ENCODE measurements around the gene ST7.

Gene ST7, protein sequence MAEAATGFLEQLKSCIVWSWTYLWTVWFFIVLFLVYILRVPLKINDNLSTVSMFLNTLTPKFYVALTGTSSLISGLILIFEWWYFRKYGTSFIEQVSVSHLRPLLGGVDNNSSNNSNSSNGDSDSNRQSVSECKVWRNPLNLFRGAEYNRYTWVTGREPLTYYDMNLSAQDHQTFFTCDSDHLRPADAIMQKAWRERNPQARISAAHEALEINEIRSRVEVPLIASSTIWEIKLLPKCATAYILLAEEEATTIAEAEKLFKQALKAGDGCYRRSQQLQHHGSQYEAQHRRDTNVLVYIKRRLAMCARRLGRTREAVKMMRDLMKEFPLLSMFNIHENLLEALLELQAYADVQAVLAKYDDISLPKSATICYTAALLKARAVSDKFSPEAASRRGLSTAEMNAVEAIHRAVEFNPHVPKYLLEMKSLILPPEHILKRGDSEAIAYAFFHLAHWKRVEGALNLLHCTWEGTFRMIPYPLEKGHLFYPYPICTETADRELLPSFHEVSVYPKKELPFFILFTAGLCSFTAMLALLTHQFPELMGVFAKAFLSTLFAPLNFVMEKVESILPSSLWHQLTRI

DNA sequence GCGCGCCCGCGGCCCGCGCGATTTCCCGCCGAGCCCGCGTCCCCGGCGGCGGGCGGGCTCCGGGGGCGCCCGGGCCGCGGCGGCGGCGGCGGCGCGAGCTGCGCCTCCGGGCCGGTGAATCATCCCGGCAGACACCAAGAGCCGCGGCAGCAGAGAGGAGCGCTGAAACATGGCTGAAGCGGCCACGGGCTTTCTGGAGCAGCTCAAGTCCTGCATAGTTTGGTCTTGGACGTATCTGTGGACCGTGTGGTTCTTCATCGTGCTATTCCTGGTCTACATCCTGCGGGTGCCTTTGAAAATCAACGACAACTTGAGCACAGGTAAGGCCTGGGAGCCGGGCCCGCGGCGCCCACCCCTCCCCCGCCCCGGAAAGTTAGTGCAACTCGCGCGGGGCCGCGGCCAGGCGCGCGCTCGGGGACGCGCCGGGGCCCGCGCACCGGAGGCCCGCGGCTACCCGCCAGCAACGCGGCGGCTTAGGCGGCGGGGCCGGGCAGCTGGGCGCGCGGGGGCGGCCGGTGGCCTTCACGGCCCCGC, at the start of gene ST7:
ST7 (plus strand) TSS at position 130 of the 534 bp plus-strand sequence; CDS start at position 170, 40 bp downstream.
- TF ChIP-seq, protein P1, sequence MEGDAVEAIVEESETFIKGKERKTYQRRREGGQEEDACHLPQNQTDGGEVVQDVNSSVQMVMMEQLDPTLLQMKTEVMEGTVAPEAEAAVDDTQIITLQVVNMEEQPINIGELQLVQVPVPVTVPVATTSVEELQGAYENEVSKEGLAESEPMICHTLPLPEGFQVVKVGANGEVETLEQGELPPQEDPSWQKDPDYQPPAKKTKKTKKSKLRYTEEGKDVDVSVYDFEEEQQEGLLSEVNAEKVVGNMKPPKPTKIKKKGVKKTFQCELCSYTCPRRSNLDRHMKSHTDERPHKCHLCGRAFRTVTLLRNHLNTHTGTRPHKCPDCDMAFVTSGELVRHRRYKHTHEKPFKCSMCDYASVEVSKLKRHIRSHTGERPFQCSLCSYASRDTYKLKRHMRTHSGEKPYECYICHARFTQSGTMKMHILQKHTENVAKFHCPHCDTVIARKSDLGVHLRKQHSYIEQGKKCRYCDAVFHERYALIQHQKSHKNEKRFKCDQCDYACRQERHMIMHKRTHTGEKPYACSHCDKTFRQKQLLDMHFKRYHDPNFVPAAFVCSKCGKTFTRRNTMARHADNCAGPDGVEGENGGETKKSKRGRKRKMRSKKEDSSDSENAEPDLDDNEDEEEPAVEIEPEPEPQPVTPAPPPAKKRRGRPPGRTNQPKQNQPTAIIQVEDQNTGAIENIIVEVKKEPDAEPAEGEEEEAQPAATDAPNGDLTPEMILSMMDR (IDR thresholded peaks at IDR 0.05; ENCODE audit: unreplicated experiment in 3 of 3) = no peak
- peaks cover 37% of the 10 kb centered on the region for H3K4me1 Mint-ChIP-seq
- H3K9me3 Mint-ChIP-seq = no peaks in the 10 kb centered on the region

GRCh38 chr7:116906391-116906790, 46.9 kb upstream of the ST7 start:
- Mint-ChIP-seq H3K36me3 (ENCODE audit: low read depth) (peaks cover 72% of the 10 kb centered on the region), H3K4me1 (no peaks in the 10 kb centered on the region), H3K27me3 (ENCODE audit: low read depth) (no peaks in the 10 kb centered on the region), H3K4me3 (no peak overlapping the region), H3K27ac (no peak overlapping the region), H3K9me3 (peaks cover 1% of the 10 kb centered on the region)
- TF ChIP-seq, protein P1 (IDR thresholded peaks at IDR 0.05; ENCODE audit: unreplicated experiment in 3 of 3) = no peak

More for the DNA sequence above, at the start of gene ST7:
- no peaks in the 10 kb centered on the region for H3K27me3 Mint-ChIP-seq (ENCODE audit: low read depth)
- H3K36me3 Mint-ChIP-seq (ENCODE audit: low read depth) = no peaks in the 10 kb centered on the region
- peak within 1 kb of the TSS; percentile 97 to 98 (median 98) for H3K4me3 Mint-ChIP-seq
- peak within 1 kb of the TSS; percentile 98 to 100 (median 99) for H3K27ac Mint-ChIP-seq

GRCh38 chr7:116910383-116910782, 42.9 kb upstream of the ST7 start:
- H3K9me3 Mint-ChIP-seq = peaks cover 3% of the 10 kb centered on the region
- TF ChIP-seq, protein P1 (IDR thresholded peaks at IDR 0.05; ENCODE audit: unreplicated experiment in 3 of 3) = no peak
- H3K4me1 Mint-ChIP-seq = no peaks in the 10 kb centered on the region
- no peak overlapping the region for H3K27ac Mint-ChIP-seq
- no peaks in the 10 kb centered on the region for H3K27me3 Mint-ChIP-seq (ENCODE audit: low read depth)
- peaks cover 76% of the 10 kb centered on the region for H3K36me3 Mint-ChIP-seq (ENCODE audit: low read depth)
- H3K4me3 Mint-ChIP-seq = no peak overlapping the region

DNA sequence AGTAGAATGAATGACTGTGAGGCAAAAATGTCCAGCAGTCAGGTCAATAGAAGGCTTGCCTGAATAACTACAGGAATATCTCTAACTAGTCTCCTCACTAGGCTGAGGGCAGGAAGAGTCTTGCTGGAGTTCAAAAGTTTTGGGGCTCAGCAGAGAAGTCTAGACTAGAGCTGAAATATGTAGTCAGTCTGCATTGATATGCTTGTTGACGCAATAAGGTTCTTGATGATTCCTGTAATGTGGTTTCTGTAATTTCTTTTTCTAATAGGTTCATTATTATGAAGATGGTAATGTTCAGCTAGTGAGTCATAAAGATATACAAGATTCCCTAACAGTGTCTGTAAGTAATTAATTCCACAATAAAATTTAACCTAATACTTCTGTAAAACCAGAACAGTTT, 41.5 kb upstream of the ST7 start:
- Mint-ChIP-seq H3K27me3 (ENCODE audit: low read depth) (no peaks in the 10 kb centered on the region), H3K4me3 (no peak overlapping the region), H3K36me3 (ENCODE audit: low read depth) (peaks cover 73% of the 10 kb centered on the region), H3K9me3 (peaks cover 3% of the 10 kb centered on the region), H3K27ac (no peak overlapping the region), H3K4me1 (no peaks in the 10 kb centered on the region)
- TF ChIP-seq, protein P1 (IDR thresholded peaks at IDR 0.05; ENCODE audit: unreplicated experiment in 3 of 3) = no peak

DNA sequence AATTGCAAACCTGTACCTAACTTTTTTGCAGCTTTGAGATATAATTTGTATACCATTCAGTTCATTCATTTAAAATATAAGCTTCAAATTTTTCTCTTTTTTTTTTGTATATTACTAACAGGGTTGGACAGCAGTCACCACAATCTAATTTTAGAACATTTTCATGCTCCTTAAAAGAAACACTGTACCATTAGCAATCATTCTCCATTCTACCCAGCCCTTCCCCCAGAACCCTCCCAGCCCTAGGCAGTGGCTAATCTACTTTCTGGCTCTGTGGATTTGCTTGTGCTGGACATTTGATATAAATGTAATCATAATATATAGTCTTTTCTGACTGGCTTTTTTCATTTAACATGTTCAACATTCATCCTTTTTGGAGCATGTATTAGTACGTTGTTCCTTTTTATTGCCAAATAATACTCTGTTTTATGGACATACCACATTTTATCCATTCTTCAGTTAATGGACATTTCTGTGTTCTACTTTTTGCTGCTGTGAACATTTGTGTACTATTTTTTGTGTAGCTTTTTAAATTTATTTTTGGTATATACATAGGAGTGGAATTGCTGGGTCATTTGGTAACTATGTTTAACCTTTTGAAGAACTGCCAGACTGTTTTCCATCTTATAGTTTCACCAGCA, 40.9 kb upstream of the ST7 start:
- Mint-ChIP-seq H3K4me1 (no peaks in the 10 kb centered on the region), H3K27me3 (ENCODE audit: low read depth) (no peaks in the 10 kb centered on the region), H3K27ac (no peak overlapping the region), H3K9me3 (peaks cover 3% of the 10 kb centered on the region), H3K4me3 (no peak overlapping the region), H3K36me3 (ENCODE audit: low read depth) (peaks cover 75% of the 10 kb centered on the region)
- TF ChIP-seq, protein P1 (IDR thresholded peaks at IDR 0.05; ENCODE audit: unreplicated experiment in 3 of 3) = no peak

All from nephron (organoid).